Activated CD8-positive, alpha-beta memory T cell treated with anti-CD3 and anti-CD28 coated beads, Interleukin-2, amount 10 ng/mL, durations not matched to agents 7 days and 5 days (primary cell): ENCODE results near the gene IMMP2L. TPM values are rescaled to one million over a fixed set of nuclear protein-coding genes. Genes with fewer than 3 reads are reported as not detected.

Experiments
- ATAC-seq: fragments of 150-1000 bp; cut with Tn5 transposase; one replicate; pipeline ENCODE4 v1.10.0; 2021; ENCODE audit warnings: moderate library complexity
- CTCF ChIA-PET: fragments of 350-600 bp; sonication (Branson Sonifier 250); formaldehyde crosslinking; loops from one replicate; lab custom pipeline; 2021; ENCODE audit warnings: antibody characterized with exemption; lab: Charles Lee
- DNase-seq: peaks from one replicate; pipeline ENCODE4 v3.0.0-alpha.2; 2020
- H3K27ac Mint-ChIP-seq: one replicate; pipeline ENCODE4 v1.8.0; 2021; ENCODE audit warnings: mild to moderate bottlenecking, mixed read lengths
- H3K27me3 Mint-ChIP-seq: one replicate; pipeline ENCODE4 v1.8.0; 2021; ENCODE audit warnings: mixed read lengths
- H3K36me3 Mint-ChIP-seq: one replicate; pipeline ENCODE4 v1.8.0; 2021; ENCODE audit warnings: mild to moderate bottlenecking, mixed read lengths
- H3K4me1 Mint-ChIP-seq: one replicate; pipeline ENCODE4 v1.8.0; 2021; ENCODE audit warnings: mixed read lengths
- H3K4me3 Mint-ChIP-seq: one replicate; pipeline ENCODE4 v1.8.0; 2021; ENCODE audit warnings: mild to moderate bottlenecking, moderate library complexity, mixed read lengths
- H3K9me3 Mint-ChIP-seq: one replicate; pipeline ENCODE4 v1.8.0; 2022; ENCODE audit warnings: low read depth, mixed read lengths
- total RNA-seq, 2 experiments: library from RNA; stranded (reverse); gene quantifications; one replicate each; pipeline ENCODE4 v1.2.3, GENCODE V29; 2021

Gene IMMP2L
- total RNA-seq, 2 experiments from 2014 or later, result 11.5 to 13.1 TPM

DNA sequence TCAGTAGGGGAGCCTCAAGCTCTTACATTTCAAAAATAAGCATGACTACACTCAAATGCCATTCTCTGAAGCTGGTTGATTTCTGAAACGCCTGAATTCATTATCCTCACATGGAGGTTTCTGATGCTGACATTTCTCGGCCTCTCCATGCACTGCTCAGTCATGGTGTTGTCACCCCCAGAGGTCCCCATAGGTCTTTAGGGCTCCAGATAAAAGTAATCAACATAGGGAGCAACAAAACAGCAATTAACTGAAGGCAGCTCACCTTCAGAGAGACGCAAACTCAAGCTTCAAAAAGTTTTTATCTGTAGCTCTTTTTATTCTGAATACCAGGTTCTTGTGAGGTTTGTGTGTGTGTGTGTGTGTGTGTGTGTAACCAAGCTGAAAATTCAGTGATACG is 694.5 kb downstream of the IMMP2L start:
- no peak for DNase-seq
- CTCF ChIA-PET, result interaction anchor here (0.7 to 0.9 kb wide), 2 partner anchors 38 to 99 kb away, joined by 3 to 4 read pairs; no protein-coding TSS in a partner anchor
- no peak overlapping the region for H3K27ac Mint-ChIP-seq
- no peak for ATAC-seq
- H3K4me3 Mint-ChIP-seq, result no peak overlapping the region
- no peaks in the 10 kb centered on the region for H3K9me3 Mint-ChIP-seq
- no peaks in the 10 kb centered on the region for H3K27me3 Mint-ChIP-seq
- no peaks in the 10 kb centered on the region for H3K4me1 Mint-ChIP-seq
- H3K36me3 Mint-ChIP-seq, result no peaks in the 10 kb centered on the region

DNA sequence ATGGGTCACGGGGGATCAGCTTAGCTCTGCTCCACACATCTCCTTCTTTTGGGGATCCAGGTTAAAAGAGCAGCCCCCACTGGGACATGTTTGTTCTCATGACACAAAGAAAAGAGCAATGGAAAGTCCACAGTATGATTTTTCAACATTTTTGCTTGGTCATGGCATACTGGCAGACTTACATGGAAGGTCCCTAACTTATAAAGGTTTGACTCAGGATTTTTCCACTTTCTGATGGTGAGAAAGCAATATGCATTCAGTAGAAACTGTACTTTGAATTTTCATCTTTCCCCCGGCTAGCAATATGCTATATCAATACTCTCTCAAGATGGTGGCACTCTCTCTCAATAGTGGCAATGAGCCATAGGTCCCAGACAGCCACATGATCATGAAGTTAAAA is 699.0 kb downstream of the IMMP2L start:
- no peaks in the 10 kb centered on the region for H3K4me1 Mint-ChIP-seq
- DNase-seq, result no peak
- no peak for ATAC-seq
- CTCF ChIA-PET, result no interaction called here
- no peaks in the 10 kb centered on the region for H3K36me3 Mint-ChIP-seq
- no peak overlapping the region for H3K27ac Mint-ChIP-seq
- H3K4me3 Mint-ChIP-seq, result no peak overlapping the region
- H3K9me3 Mint-ChIP-seq, result no peaks in the 10 kb centered on the region
- H3K27me3 Mint-ChIP-seq, result no peaks in the 10 kb centered on the region

DNA sequence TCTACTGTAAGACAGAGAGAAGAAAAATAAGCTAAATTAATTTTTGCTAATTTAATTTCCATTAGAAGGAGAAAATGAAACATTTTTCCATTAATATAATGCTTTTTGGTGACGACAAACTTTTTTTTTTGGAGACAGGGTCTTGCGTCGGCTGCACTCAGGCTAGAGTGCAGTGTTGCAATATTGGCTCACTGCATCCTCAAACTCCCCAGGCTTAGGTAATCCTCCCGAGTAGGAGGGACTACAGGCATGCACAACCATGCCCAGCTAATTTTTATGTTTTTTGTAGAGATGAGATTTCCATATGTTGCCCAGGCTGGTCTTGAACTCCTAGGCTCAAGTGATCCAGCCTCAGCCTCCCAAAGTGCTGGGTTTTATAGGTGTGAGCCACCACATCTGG is 701.1 kb downstream of the IMMP2L start:
- Mint-ChIP-seq H3K27ac (no peak overlapping the region), H3K36me3 (no peaks in the 10 kb centered on the region), H3K27me3 (no peaks in the 10 kb centered on the region), H3K9me3 (no peaks in the 10 kb centered on the region), H3K4me1 (no peaks in the 10 kb centered on the region), H3K4me3 (no peak overlapping the region)
- CTCF ChIA-PET, result no interaction called here
- no peak for DNase-seq
- no peak for ATAC-seq

DNA sequence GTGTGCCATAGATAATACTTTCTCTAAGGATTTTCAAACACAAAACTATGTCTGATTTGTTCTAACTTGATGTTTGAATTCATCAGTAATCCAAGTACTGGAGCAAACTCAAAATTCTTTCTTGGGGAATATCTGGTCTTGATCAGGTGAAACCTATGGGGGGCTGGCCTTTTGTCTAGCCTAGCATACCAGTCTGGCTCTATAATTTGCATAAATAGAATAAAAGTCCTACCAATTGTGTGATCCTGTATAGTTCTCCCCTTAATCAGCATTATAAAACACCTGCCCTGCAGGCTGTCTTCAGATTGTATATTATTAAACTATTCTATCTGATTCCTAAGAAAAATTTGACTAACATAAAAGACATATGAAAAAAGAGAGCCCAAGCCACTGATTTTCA is 705.2 kb downstream of the IMMP2L start:
- Mint-ChIP-seq H3K9me3 (no peaks in the 10 kb centered on the region), H3K4me3 (no peak overlapping the region), H3K36me3 (no peaks in the 10 kb centered on the region), H3K4me1 (no peaks in the 10 kb centered on the region), H3K27ac (no peak overlapping the region), H3K27me3 (no peaks in the 10 kb centered on the region)
- ATAC-seq (no peak), DNase-seq (no peak)
- CTCF ChIA-PET, result no interaction called here

DNA sequence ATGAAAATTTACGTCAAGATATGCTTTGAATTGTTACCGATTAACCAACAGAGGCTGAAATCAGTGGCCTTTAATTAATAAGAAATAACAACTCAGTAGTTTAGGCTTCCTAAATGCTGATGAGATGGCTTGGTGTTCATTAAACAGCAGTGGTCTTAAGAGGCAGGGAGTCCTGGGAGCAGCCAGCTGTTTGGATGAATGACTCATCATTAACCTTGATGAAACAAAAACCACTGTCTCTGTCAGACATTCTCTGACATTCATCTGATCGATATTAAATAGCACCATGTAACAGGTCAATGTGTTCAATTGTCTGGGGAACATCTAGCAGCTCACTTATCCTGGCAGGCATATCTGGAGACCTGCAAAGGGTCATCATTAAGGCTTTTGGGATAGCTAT is 705.6 kb downstream of the IMMP2L start:
- H3K27me3 Mint-ChIP-seq, result no peaks in the 10 kb centered on the region
- H3K4me1 Mint-ChIP-seq, result no peaks in the 10 kb centered on the region
- DNase-seq (no peak), ATAC-seq (no peak)
- no peaks in the 10 kb centered on the region for H3K9me3 Mint-ChIP-seq
- CTCF ChIA-PET, result no interaction called here
- H3K4me3 Mint-ChIP-seq, result no peak overlapping the region
- H3K27ac Mint-ChIP-seq, result no peak overlapping the region
- H3K36me3 Mint-ChIP-seq, result no peaks in the 10 kb centered on the region

DNA sequence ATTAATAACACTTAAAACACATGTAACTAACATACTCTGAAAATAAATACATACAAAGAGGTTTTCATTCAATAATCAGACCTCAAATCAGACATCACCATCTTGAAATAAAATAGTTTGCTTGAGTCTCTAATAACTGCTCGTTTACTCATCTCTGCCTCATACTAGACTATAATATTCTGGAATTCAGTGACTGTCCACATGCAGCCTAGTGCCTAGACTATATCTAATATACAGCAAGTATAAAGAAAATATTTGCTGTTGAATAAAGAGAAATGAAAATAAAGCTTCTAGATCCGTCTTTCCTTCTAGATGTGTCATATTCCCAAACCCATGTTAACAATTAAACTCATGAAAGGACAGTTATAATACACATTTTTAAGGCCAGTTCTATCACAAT is 707.6 kb downstream of the IMMP2L start:
- Mint-ChIP-seq H3K27me3 (no peaks in the 10 kb centered on the region), H3K36me3 (no peaks in the 10 kb centered on the region), H3K9me3 (peaks cover 3% of the 10 kb centered on the region), H3K4me3 (no peak overlapping the region), H3K27ac (no peak overlapping the region), H3K4me1 (no peaks in the 10 kb centered on the region)
- no peak for ATAC-seq
- CTCF ChIA-PET, result no interaction called here
- no peak for DNase-seq

DNA sequence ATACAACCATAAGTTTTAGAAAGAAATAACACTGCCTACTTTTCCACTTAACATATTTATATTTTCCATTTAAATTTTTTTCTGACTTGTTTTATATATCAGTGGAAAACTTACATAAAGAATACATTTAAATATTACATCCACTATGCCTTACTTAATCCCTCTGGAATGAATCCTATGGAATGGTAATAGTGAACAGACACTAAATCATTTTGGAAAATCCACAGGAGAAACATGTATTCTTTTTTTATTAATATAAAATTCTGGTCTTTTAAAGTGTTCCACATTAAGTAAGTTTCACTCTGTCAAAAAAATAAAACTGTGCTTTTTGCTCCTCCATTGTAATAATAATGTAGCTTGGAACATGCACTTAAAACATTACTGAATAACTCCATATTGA is 708.1 kb downstream of the IMMP2L start:
- ATAC-seq (no peak), DNase-seq (no peak)
- Mint-ChIP-seq H3K27ac (no peak overlapping the region), H3K4me3 (no peak overlapping the region), H3K36me3 (no peaks in the 10 kb centered on the region), H3K9me3 (peaks cover 3% of the 10 kb centered on the region), H3K27me3 (no peaks in the 10 kb centered on the region), H3K4me1 (no peaks in the 10 kb centered on the region)
- CTCF ChIA-PET, result no interaction called here

DNA sequence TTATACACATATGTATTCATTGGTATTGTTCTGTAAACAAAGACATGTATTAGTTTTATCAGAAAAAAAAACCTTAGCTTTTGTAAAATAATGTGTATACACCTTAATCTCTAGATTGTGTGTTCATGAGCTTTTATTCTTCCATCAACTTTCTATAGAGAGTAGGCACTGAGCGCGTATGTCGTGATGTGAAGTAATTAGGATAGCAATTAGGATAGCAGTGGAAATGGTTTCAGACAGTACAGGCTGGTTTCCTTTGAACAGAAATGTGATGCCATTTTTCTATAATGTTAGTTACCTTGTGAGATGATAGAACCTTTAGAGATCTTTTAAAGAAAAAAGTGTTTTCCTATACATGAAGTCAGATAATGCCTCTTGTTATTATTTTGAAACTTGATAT is 709.0 kb downstream of the IMMP2L start:
- Mint-ChIP-seq H3K36me3 (no peaks in the 10 kb centered on the region), H3K27ac (no peak overlapping the region), H3K9me3 (peaks cover 3% of the 10 kb centered on the region), H3K4me1 (no peaks in the 10 kb centered on the region), H3K27me3 (no peaks in the 10 kb centered on the region), H3K4me3 (no peak overlapping the region)
- ATAC-seq, result no peak
- DNase-seq, result no peak
- CTCF ChIA-PET, result no interaction called here

DNA sequence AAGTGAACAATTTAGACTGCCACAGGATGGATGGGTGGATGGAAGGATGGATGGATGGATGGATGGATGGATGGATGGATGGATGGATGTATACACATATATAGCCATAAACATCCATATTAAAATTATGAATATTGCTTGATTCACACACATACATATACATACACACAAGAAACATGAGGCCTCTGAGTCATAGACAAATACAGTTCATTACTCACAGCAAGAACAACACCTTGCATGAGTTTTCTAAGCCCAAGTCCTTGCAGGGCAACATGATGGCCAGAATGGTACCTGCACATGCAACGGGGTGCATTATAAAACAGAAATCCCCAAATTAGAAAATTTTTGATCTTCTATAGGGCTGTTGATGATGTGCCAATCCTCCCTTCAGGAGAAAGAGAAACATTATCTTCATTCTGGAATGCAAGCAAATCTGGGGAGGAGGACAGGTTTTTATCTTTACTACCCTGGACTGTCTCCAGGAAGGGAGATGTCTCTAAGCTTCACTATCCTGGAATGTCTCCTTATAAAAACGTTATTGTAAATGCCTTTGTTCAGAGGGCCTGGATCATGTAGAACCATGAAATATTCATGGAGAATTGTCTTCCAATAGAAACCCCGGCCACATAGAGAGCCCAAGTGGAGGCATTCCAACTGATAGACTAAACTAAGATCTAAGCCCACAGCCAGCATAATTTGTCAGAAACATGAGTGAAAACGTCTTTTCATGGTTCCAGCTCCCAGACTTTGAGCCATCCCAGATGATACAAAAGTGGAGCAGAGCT is 709.9 kb downstream of the IMMP2L start:
- ATAC-seq, result no peak
- no peak overlapping the region for H3K27ac Mint-ChIP-seq

DNA sequence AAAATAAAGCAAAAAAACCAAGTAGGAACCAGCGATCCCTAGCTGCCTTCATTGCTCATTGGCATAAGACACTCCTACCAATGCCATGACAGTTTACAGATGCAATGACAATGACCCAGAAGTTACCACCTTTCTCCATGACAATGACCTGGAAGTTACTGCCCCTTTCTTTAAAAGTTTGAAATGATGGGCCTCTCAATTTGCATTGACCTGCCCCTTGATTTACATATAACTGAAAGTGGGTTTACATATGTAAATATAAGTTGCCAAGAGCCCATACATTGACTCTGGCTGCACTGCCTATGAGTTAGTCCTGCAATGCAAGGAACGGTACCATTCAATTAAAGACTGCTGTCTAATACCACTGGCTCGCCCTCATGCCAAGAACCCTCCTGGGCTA is 712.1 kb downstream of the IMMP2L start:
- Mint-ChIP-seq H3K36me3 (no peaks in the 10 kb centered on the region), H3K9me3 (peaks cover 3% of the 10 kb centered on the region), H3K4me1 (no peaks in the 10 kb centered on the region), H3K27me3 (no peaks in the 10 kb centered on the region), H3K4me3 (no peak overlapping the region), H3K27ac (no peak overlapping the region)
- CTCF ChIA-PET, result no interaction called here
- DNase-seq (no peak), ATAC-seq (no peak)

More for the DNA sequence above, 709.9 kb downstream of the IMMP2L start:
- no peak for DNase-seq
- no peaks in the 10 kb centered on the region for H3K27me3 Mint-ChIP-seq
- no peaks in the 10 kb centered on the region for H3K36me3 Mint-ChIP-seq
- no peak overlapping the region for H3K4me3 Mint-ChIP-seq
- H3K4me1 Mint-ChIP-seq, result no peaks in the 10 kb centered on the region
- CTCF ChIA-PET, result no interaction called here
- H3K9me3 Mint-ChIP-seq, result peaks cover 3% of the 10 kb centered on the region

DNA sequence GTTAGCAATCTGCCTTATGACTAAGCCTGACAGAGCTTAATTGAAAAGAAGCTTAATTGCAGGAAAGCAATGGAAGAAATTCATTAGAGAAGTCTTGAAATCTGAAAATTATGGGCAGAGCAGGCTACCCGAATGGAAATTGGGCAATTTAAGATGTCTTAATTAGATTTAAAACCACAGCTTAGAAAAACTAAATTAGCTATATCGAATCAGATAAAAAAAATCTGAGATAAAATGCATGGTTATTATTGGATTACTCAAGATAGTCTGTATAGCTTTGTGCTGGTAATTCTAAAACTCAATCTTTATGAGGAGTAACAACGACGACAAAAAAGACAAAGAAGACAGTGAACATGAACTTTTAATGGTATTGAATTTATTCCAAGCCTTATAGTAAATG is 719.5 kb downstream of the IMMP2L start:
- Mint-ChIP-seq H3K4me3 (no peak overlapping the region), H3K36me3 (no peaks in the 10 kb centered on the region), H3K27me3 (no peaks in the 10 kb centered on the region), H3K9me3 (no peaks in the 10 kb centered on the region), H3K4me1 (no peaks in the 10 kb centered on the region), H3K27ac (no peak overlapping the region)
- CTCF ChIA-PET, result interaction anchor here (2.1 kb wide), 1 partner anchor 9 kb away, joined by 5 read pairs; no protein-coding TSS in a partner anchor
- DNase-seq (no peak), ATAC-seq (no peak)

DNA sequence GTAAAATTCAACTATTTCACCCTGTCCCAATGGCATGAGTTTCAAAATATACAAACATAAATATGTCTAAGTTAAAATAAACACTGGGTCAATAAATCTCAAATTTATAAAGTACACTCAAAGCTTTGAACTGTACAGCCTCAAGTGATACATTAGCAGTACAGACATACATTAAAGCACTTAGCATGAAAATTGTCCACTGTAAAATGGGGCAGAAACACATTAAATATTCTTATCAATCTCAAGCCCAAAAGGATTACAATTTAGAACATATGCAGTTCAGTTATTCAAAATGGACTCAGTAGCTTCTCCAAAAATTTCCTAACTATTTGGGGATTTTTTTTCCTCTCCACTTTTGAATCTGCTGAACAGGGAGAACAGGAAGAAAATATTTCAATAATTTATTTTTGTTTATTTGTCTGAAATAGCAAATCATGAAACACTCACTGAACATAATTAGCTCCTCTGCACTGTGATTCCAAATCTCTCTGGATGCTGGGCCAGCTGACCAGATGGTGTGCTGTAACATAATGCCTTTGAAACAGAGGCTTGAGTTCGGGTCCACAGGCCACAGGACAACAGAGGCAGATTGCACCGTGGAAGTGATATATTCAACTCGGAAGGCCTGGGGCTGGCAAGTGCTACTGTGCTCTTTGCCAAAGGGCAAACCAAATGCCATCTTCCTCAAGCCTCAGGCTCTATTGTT is 720.3 kb downstream of the IMMP2L start:
- ATAC-seq (no peak), DNase-seq (no peak)
- H3K36me3 Mint-ChIP-seq, result peaks cover 1% of the 10 kb centered on the region
- H3K27ac Mint-ChIP-seq, result no peak overlapping the region
- no peaks in the 10 kb centered on the region for H3K27me3 Mint-ChIP-seq
- H3K4me3 Mint-ChIP-seq, result no peak overlapping the region
- no peaks in the 10 kb centered on the region for H3K9me3 Mint-ChIP-seq
- no peaks in the 10 kb centered on the region for H3K4me1 Mint-ChIP-seq
- CTCF ChIA-PET, result interaction anchor here (2.1 kb wide), 1 partner anchor 8 kb away, joined by 5 read pairs; no protein-coding TSS in a partner anchor

DNA sequence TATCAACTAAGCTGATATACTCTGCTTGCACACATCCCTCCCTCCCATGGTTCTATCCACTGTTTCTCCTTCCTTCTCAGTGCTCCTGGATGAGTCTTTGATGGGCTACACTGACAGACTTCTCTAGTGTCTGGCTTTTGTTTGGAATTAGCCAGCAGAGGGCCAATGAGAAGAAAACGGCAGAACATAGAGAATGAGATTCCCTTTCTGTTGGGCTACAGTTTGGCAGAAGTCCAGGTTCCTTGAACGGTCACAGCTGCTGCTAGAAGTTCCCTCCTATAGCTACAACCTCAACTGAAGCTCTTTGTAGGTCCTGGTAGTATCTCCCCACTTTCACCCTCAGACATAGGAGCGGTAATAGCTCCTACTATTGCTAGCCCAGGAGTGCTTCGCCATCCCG is 722.4 kb downstream of the IMMP2L start:
- H3K4me3 Mint-ChIP-seq, result no peak overlapping the region
- H3K27ac Mint-ChIP-seq, result no peak overlapping the region
- ATAC-seq (no peak), DNase-seq (no peak)
- H3K27me3 Mint-ChIP-seq, result no peaks in the 10 kb centered on the region
- no peaks in the 10 kb centered on the region for H3K9me3 Mint-ChIP-seq
- H3K36me3 Mint-ChIP-seq, result peaks cover 1% of the 10 kb centered on the region
- CTCF ChIA-PET, result no interaction called here
- H3K4me1 Mint-ChIP-seq, result no peaks in the 10 kb centered on the region

DNA sequence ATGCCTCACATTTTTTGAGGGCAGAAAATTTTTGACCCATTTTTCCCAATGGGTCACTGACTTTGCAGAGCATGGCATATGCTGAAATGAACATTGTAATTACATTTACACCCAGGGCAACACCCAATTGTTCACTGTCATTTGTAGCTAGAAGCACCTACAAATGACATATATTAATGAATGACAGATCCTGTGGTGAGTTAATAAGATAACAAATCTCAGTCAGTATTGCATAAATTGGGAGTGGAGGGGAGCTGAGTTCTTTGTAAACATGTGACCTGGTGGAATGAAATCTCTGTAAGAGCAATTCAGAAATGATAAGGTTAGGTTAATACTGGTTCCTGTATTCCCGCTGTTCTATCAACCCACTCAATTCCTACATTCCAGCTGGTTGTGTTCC is 726.4 kb downstream of the IMMP2L start:
- Mint-ChIP-seq H3K27me3 (no peaks in the 10 kb centered on the region), H3K27ac (no peak overlapping the region), H3K4me3 (no peak overlapping the region), H3K9me3 (no peaks in the 10 kb centered on the region), H3K4me1 (no peaks in the 10 kb centered on the region), H3K36me3 (peaks cover 1% of the 10 kb centered on the region)
- CTCF ChIA-PET, result interaction anchor here (1.1 kb wide), 1 partner anchor 42 kb away, joined by 3 read pairs; no protein-coding TSS in a partner anchor
- ATAC-seq, result no peak
- no peak for DNase-seq
